Measurements from ENCODE around the gene MRPL20.

DNA sequence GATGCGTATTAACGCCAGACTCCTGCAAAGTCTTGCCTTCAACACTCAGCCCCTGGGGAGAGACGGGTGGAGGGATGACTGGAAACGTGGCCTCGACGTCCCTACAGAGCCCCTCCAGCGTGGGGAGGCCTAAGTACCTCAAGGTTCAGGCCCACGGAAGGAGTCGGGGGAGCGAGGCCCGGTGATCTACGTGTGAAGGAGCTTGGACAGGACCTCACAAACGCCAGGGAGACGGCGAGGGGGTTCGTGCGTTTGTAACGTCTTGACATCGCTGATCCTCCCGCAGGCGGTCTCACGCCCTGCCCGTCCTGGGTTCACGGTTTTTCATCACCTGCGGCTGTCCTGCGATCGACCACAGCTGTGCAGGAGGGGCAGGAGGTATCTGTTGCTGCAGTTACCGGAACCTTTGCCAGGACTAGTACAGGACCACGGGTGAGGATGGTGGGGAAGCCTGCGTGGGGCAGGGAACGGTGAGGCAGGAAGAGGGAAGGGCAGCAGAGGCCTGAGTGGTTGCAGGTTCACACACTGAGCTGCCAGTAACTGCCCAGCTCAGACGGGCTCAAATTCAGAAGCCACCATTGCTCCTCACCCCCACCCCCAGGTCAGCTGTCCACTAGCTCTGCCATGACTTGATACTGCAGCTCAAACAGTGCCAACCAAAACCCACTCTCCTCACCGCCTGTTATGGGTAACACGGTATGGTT lies 7.1 kb downstream of the MRPL20 start:
- no peak for TF ChIP-seq CTCF (conservative IDR thresholded peaks at IDR 0.05)
- no peak for TF ChIP-seq EZH2 (IDR thresholded peaks at IDR 0.05; ENCODE audit: low read depth)

Data from PC-9 (cell line).